A549 (cell line): Measurements from ENCODE around the gene GLS.

ENCODE experiments used
- TP53 ChIP-seq: fragments of 250-450 bp; sonication (Bioruptor Pico); IDR thresholded peaks from 2 replicates; pipeline ENCODE4 v1.5.0; 2021; ENCODE audit warnings: mild to moderate bottlenecking, moderate library complexity
- TF ChIP-seq, protein P1 (sequence below): fragments of >200 bp; sonication (Bioruptor Twin); formaldehyde crosslinking; IDR thresholded peaks from 3 replicates; pipeline ENCODE4 v1.5.1; 2016

DNA sequence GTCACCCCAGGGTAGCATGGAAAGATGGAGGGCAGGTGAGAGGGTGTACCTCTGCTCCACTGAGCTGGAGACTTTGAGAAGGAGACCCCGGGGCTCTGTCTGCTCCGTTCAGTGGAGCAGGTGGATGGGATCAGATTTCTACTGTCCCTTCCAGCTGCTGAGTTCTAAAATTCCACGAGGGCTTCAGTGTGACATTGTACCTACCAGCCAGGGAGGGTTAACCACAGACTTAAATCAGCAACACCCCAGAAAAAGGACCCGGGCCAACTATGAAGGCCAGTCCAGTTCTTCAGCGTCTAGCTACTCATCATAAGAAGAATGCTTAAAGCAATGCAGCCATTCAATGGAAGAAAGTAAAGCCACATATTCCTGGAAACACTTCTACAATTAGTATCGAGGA lies 109.5 kb downstream of the GLS start:
- TF ChIP-seq TP53 (CRISPR knock-in tag): no peak
- TF ChIP-seq, protein P1, sequence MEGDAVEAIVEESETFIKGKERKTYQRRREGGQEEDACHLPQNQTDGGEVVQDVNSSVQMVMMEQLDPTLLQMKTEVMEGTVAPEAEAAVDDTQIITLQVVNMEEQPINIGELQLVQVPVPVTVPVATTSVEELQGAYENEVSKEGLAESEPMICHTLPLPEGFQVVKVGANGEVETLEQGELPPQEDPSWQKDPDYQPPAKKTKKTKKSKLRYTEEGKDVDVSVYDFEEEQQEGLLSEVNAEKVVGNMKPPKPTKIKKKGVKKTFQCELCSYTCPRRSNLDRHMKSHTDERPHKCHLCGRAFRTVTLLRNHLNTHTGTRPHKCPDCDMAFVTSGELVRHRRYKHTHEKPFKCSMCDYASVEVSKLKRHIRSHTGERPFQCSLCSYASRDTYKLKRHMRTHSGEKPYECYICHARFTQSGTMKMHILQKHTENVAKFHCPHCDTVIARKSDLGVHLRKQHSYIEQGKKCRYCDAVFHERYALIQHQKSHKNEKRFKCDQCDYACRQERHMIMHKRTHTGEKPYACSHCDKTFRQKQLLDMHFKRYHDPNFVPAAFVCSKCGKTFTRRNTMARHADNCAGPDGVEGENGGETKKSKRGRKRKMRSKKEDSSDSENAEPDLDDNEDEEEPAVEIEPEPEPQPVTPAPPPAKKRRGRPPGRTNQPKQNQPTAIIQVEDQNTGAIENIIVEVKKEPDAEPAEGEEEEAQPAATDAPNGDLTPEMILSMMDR: no peak
